A172 (cell line): ENCODE data around the gene CD6. TPM values are rescaled to one million over a fixed set of nuclear protein-coding genes. Genes with fewer than 3 reads are reported as not detected.

ENCODE experiments used
- DNase-seq: peaks from one replicate; pipeline ENCODE4 v3.0.0-alpha.2; 2015; ENCODE audit warnings: low spot score
- total RNA-seq: library from RNA; depleted of rRNA; stranded (reverse); fragments of >200 nt; shearing (Covaris generic); gene quantifications from 2 replicates; pipeline ENCODE4 v1.2.3, GENCODE V29; 2014

Gene CD6
- total RNA-seq, 1 experiment from 2014 or later, result not detected

DNA sequence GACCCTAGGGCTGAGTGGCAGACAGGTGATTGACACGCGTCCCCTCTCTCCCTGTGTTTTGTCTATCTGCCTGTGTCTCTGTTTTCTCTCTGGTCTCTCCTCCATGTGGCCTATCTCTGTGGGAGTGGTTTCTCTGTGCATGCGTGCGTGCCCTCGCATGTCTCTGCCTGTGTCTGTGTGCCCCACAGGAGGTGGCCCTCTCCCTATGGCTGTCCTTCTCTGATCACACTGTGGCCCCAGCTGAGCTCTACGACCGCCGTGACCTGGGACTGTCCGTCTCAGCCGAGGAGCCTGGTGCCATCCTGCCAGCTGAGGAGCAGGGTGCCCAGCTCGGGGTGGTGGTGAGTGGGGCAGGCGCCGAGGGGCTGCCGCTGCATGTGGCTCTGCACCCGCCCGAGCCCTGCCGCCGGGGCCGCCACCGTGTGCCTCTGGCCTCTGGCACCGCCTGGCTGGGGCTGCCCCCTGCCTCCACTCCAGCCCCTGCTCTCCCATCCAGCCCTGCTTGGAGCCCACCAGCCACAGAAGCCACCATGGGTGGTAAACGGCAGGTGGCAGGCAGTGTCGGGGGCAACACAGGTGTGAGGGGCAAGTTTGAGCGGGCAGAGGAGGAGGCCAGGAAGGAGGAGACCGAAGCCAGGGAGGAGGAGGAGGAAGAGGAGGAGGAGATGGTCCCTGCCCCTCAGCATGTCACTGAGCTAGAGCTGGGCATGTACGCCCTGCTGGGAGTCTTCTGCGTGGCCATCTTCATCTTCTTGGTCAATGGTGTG lies 35.6 kb upstream of the CD6 start:
- DNase-seq, result no peak

DNA sequence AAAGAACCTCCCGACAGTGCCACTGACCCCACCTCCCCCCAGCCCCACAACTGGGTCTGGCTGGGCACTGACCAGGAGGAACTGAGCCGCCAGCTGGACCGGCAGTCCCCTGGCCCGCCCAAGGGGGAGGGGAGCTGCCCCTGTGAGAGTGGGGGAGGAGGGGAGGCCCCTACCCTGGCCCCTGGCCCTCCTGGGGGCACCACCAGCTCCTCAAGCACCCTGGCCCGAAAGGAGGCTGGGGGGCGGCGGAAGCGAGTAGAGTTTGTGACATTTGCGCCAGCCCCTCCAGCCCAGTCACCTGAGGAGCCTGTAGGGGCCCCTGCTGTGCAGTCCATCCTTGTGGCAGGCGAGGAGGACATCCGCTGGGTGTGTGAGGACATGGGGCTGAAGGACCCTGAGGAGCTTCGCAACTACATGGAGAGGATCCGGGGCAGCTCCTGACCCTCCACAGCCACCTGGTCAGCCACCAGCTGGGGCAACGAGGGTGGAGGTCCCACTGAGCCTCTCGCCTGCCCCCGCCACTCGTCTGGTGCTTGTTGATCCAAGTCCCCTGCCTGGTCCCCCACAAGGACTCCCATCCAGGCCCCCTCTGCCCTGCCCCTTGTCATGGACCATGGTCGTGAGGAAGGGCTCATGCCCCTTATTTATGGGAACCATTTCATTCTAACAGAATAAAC lies 34.9 kb upstream of the CD6 start:
- no peak for DNase-seq

DNA sequence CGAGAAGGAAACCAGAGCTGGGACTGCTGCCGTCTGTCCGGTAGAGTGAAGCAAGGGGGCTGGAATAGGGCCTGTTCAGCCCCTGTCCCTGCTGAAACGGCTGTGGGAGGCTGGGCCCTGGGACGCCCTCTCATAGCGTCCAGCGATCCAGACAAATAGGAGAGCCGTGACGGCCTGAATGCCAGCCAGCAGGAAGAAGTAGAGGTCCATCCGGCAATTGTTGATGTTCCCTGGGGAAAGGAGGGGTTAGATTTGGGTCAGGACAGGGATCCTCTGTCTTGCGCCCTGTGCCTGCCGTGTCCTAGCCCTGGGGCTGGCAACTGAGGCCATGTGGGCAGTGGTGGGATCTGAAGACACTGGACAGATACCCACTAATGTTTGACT lies 34.3 kb upstream of the CD6 start:
- no peak for DNase-seq

DNA sequence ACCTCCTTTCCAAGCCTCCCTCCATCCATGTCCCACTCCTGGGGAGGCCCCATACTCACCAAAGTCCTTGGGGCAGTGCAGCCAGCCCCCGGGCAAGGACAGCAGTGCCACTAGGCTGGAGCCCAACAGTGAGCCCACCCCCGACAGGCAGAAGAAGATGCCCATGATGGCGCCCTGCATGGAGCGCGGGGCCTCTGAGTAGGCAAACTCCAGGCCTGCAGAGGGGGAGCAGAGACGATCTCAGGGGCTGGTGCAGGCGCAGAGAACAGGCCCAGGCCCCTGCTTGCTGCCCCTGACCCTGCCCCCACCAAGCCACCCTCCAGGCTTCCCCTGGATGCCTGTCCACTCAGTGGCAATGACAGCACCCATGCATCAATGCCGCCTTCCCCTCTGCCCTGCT lies 33.7 kb upstream of the CD6 start:
- no peak for DNase-seq

DNA sequence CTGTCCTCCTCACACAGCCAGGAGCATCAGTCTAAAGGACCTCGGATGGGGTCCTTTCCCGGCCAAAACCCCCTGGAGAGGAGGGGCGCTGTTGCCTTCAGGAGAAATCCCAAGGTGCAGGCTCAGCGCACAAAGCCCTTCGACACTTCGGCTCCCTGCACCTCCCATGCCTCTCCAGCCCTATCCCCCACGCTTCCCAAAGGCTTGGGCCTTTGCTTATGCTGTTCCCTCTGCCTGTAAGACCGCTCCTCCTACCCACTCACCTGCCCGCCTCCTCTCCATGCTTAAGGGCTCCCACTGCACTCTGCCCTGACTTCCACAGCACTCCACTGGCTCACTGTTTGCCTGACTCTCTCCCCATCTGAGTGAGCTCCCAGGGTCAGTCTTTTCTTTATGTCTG lies 33.0 kb upstream of the CD6 start:
- DNase-seq, result no peak

DNA sequence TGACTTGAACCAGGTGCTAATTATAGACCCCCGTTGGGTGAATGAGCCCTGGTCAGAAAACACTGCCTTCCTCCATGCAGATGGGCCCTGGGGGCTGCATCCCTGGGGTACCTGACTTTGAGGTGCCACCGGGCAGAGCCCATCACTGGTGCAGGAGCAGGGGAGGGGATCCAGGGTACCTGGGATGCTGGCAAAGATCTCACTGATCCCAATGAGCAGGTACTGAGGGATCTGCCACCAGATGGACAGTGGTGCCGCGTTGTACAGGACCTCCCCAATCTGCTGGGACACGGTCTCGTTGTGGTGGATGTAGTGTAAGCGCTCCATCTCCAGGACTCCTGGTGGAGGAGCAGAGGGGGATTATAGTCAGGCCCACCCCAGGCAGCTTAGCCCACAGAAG lies 32.2 kb upstream of the CD6 start:
- DNase-seq, result no peak

DNA sequence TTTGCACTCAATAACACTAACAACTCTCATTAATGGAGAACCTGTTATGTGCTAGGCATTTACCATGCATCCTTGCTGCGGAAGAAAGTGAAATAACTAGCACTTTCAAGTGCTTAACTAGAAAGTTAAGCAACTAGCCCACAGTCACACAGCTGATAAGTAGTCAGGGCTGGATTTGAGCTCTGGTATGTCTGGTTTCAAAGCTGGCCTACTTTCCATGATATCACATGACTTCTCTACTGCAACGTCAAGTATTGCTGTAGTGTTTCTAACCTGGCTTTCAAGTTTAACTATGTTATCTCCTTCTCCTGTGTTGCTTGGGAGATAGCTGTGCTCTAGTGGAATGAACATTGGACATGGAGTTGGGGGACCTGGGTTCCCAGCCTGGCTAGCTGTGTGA lies 31.6 kb upstream of the CD6 start:
- no peak for DNase-seq

DNA sequence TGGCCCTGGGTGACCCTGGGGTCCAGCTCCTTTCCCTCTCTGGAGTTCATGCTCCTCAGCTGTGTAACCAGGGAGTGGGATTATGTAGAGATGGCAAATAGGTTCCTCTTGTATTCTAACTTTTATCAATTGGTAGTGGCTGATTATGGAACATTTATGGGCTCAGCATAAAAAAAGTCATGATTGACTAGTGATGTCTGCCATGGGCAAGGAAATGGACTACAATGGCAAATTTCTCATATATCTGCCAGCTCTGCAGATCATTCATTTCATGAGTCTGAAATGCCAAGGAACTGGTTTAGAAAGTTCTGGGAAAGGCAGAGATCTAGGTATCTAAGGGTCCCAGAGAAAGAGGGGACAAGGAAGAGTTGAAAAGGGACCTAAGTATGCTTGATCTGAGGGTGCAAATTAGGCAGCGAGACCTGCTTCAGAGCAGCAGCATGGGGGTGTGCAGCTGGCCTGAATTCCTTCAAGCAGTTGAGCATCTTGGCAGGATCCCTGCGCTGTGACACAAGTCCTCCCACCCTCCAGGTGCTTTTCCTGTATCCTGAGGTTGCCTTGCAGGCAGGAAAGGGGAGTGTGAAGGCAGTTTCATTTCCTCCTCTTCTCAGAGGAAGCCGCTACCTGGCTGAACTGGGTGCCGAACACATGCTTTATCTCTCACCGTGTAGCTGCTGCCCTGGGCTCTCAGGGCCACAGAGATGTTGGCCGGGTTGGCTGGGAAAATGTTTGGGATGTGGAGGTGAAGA lies 29.9 kb upstream of the CD6 start:
- DNase-seq, result no peak

DNA sequence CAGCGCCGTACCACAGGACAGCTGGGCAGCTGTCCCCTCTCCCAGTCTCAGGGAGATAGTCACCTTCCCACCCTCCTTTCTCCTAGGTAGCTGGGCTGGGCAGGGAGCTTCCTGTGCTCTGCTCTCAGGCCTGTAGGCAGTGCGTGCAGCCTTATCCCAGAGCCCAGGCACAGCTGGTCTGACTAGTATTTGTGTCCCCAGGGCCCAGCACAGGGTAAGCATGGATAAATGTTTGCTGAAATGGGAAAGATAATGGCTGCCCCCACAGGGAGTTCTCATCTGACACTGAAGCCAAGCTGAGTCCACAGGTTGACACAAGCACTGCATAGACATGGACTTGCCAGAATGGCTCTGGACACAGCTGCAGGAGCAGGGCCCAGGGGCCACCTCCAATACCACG lies 29.3 kb upstream of the CD6 start:
- no peak for DNase-seq

DNA sequence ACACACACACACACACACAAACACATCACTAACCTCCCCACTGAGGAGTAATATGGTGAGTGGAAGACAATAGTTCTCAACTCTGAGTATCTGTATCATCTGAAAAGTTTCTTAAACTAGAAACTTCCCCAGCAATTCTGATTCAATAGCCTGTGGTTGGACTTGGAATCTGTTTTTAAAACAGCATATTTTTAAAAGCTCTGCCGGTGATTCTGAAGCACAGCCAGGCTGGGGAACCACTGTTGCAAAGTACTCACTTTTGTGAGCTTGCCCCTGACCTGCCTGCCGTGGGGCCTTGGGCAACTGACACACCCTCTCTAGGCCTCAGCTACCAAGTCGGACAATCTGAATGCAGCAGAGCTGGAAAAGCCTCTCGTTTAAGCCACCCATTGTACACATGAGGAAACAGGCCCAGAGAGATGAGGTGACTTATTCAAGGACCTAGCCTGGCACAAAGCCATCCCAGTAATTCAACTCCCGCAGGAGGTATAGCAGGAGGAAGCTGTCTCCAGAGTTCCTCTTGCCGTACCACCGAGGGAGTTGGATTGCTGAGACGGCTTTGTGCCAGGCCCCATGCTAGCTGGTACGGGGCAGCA lies 28.4 kb upstream of the CD6 start:
- no peak for DNase-seq

DNA sequence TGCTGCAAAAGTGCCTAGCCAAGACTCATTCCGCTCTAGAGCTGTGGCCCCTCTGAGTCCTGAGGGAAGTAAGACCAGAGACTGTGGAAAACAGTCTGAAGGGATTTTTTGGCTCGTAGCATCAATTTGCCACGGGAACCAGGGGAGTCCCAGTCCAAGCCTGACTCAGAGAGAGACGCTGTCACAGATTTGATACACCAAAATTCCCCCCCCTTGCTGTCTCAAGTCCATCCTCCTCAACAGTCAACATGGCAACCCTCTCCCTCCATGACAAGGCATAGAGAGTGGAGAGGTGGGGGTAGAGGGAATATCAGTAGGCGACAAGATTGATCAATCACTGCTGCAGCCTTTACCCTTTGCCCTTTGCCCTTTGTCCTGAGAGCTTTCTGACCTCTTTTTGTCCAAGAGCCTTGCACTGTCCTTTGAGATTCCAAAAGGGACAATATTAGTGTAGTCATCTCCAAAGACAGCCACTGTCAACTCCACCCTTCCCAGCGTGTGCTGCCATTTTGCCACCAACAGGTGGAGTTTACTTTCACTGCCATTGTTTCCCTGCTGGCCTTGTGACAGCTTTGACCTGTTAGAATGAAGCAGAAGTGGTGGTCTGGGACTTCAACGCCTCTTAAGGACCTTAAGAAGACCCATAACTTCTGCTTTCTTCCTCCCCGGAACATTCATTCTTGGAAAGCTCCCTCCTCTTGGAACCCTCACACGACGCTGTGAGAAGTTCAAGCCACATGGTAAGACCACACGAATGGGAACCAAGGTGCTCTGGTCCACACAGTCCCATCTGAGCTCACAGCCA lies 26.8 kb upstream of the CD6 start:
- no peak for DNase-seq

DNA sequence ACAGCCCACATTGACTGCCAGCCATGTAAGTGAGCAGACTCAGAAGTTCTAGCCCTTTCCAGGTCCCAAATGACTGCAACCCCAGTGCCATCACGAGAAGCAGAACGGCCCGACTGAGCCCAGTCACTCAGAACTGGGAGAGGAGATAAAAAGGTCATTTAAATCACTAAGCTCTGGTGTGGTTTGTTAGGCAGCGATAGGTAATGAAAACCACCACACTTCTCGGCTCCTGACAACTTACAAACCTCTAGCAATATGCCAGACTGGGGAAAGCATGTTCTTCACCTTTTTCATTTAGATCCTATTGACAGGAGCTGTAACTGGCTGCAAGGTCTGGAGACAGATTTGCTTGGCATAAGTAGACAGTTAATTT lies 26.2 kb upstream of the CD6 start:
- no peak for DNase-seq

DNA sequence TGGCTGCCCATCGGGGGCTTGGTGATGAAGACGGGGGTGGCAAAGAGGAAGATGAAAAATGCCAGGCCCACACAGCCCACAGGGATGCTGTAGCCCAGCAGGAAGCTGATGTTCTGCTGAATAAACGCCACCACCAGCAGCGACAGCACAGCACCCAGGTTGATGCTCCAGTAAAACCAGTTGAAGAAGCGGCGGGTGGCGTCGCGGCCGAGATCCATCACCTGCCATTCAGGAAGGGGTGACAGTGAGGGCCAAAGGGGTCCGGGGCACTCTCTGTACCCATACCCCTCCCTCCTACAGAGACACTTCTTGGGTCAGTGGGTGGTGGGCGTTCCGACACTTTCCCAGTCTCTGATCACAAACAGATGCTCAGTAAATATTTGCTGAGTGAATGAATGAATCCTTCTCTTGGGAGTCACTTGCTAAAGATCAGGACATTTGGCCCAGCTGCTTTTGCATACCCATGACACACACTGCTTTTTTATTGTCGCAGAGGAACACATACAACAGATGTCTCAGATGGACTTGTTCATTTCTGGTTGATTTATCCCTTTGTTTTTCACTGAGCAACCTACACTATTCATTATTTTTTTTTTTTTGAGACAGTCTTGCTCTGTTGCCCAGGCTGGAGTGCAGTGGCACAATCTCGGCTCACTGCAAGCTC lies 24.7 kb upstream of the CD6 start:
- DNase-seq, result no peak

DNA sequence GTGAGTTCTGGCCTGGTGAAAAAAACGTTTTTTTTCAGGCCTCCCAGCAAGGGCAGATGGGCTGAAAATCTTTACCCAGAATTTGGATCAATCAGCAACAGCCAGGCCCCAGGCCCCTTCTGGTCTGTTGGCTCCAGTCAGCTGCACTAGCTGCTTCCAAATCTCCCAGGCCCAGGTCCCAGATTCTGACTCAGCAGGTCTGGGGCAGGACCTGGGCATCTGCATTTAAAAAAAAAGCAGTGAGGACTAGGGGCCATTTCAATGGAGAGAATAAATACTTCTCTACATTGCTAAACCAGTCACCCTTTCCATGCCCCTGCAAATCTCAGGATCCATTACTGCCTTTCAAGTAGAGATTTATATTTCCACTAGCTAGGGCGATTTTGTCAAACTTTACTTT lies 23.8 kb upstream of the CD6 start:
- DNase-seq, result no peak

DNA sequence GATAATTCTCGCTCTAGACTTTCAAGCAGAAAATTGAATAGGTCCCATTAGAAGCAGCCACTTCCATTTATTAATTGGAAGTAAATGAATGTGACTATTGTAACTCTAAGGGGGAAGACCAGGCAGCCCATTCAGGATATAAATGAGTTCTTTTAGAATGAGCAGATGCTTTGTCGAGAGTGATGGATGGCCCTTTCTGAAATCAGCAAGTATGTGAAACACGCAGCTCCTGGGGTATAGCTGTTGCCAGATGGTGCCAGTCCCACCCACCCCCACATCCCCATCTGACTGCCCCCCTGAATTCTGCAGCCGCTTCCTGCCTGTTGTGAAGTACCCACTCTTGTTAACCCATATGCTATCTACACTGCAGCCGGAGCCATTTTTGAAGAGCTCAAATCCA lies 23.2 kb upstream of the CD6 start:
- no peak for DNase-seq

DNA sequence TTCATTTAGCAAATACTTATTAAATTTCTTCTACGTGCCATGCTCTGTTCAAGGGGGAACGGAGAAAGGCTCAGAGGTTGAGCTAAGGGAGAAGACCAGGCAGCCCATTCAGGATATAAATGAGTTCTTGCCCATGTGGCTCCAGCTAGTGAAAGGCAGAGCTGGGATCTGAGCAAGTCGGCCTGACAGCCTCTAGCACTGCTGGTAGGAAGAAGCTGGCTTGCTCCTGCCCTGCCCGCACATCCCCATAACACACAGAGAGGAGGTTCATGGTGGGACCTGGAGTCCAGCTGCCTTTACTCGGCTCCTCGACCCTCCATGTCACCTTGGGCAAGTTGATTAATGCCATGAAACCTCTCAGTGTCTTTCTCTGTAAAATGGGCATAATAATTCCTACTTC lies 21.5 kb upstream of the CD6 start:
- DNase-seq, result no peak

DNA sequence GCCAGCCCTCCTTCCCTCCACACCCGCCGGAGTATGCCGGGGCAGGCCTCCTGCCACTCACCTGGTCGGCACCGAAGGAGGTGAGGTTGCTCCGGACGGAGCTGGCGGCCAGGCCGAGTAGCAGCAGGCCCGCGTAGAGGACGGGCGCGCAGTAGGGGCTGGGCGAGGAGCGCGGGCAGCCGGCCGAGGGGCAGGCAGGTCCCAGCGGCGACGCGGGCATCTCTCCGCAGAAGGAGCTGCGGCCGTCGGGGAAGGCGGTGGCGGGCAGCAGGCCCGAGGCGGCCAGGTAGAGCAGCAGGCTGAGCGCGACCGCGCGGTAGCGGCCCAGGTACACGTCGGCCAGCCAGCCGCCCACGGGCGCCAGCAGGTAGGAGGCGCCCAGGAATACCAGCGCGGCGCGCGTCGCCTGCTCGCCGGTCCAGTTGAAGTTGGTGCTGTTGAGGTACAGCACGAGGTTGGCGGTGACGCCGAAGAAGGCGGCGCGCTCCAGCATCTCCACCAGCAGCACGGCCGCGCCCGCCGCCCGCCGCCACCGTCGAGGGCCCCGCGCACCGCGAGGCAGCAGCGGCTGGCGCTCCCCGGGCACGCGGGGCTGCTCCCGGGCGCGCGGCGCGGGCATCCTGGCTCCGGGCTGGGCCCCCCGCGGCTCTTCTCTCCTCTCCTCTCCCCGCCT lies 20.4 kb upstream of the CD6 start:
- no peak for DNase-seq

DNA sequence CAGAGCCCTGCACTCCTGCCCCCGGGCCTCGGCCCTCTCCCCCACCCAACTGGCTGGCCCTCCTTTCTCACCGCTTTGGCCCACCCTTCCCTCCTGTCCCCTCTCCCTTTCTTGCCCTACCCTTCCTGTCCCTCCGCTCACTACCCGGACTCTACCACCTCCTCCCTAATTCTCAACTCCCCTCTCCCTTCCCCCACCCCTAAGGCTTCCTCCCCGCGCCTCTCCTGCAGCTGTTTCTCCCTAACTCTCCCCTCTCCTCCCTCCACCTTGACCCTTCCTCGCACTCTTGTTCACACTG lies 19.9 kb upstream of the CD6 start:
- no peak for DNase-seq

DNA sequence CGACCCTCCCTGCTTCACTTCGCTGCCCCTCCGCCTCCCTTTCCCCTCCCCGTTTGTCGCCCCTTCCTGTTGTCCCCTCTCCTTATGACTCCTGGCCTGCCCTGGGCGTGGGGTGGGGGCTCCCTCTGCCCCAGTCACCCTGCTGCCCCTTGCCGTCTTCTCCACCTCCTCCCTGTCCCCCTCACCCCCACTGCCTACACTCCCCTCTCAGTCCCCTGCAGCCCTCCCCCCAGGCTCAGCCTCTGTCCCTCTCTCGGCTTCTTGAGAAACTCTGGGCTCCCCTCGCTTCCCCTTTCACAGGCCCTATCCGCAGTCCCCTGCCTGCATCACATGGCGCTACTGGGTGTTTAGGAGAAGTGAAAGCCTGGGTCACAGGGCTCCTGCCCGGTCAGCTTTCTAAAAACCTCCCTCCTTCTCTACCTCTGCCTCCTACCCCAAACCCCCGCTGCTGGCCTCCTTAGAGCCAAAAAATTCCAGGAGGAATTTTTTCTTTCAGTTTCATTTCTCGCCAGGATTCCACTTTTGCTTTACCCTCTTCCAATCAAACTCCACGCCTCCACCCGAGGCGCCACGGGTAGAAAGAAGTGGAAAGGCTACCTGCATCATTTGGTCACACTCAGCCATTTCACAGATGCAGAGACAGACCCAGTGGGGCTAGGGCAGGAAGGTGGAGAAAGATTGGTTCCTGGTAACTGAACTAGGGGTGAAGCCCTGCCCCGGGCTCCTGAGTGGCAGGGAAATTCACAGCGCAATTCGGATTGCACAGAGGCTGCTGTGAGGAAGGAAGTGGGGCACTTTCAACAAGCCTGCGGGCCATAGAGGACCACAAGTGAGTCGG lies 19.4 kb upstream of the CD6 start, which contains the start of gene SLC15A3:
Gene SLC15A3, minus strand, starts transcription at position 273 of the 838 bp plus-strand sequence. CDS start 625 bp downstream, outside the sequence.
- DNase-seq, result peak; percentile 32

DNA sequence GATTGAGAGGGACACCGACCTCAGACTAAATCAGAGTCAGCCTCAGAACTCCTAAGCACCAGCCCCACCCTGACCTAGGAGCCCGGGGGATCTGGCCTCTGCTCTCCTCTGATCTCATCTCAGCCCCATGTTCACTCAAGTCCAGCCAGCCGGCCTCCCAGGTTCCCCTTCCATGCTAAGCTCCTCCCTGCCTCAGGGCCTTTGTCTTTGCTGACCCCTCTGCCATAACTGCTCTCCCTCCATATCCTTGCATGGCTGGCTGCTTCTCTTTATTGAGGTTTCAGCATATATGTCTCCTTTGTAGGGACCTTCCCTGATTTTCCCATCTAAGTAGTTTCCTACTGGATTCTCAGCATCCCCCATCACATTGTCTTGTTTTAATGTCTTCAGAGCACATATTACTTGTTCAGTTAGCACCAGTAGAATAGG lies 18.7 kb upstream of the CD6 start:
- DNase-seq, result no peak
